ENCODE data around the gene CFAP57.

GRCh38 chr1:43252225-43252624 is 80.1 kb downstream of the CFAP57 start:
- TF ChIP-seq CTCF (IDR thresholded peaks at IDR 0.05; ENCODE audit: poor library complexity) (no peak), EZH2 (IDR thresholded peaks at IDR 0.05; ENCODE audit: borderline replicate concordance) (no peak), EZH2phosphoT487 (IDR thresholded peaks at IDR 0.05; ENCODE audit: low read depth, severe bottlenecking, unreplicated experiment) (no peak)
